K562 (cell line): Measurements from ENCODE around the gene CD55. TPM values are rescaled to one million over a fixed set of nuclear protein-coding genes. Genes with fewer than 3 reads are reported as not detected.

Experiments used
- ATAC-seq: fragments of 200-7000 bp; cut with Tn5 transposase; 3 replicates; pipeline ENCODE4 v1.9.1; 2020; ENCODE audit warnings: moderate library complexity
- BruUV-seq: library from RNA; stranded (reverse); fragments of 400-500 nt; replicated peaks from 2 replicates; lab custom pipeline; 2021; lab: Mats Ljungman, UMichigan
- CTCF ChIA-PET: fragments of 300-600 bp; formaldehyde crosslinking; extraction: SDS; loops from one replicate; lab custom pipeline; 2021; ENCODE audit warnings: low intra/inter-chr PET ratio; lab: Yijun Ruan, JAX
- POLR2A ChIA-PET: fragments of 300-600, 350-650 bp; sonication (Branson Sonifier 250); formaldehyde crosslinking; extraction: SDS; loops from one replicate; lab custom pipeline; 2021; ENCODE audit warnings: antibody characterized with exemption, inconsistent platforms; lab: Yijun Ruan, JAX
- DNase-seq, 4 experiments: peaks; one replicate each; pipeline versions ENCODE4 v3.0.0 to v3.0.0-alpha.2; 2011 to 2018; ENCODE audit warnings: low spot score in 3 of 4, mixed read lengths in 3 of 4; ENCODE audit errors: extremely low read depth in 1 of 4
- FAIRE-seq: peaks from 2 replicates; lab custom pipeline; 2011; peaks lifted over from hg19 to GRCh38; lab: Jason Lieb, UNC
- H2AFZ ChIP-seq: 2 replicates; pipeline ENCODE4 v1.6.0; 2011; ENCODE audit warnings: low read depth, low read length, control low read depth, inconsistent platforms
- H3K27ac ChIP-seq: fragments of 200-600 bp; 3 replicates; pipeline ENCODE4 v1.8.0; 2011; ENCODE audit warnings: low read depth, mild to moderate bottlenecking, control low read depth, inconsistent platforms, low read length, moderate library complexity, mixed read lengths; ENCODE audit errors: extremely low read depth
- H3K27me3 ChIP-seq, 2 experiments: fragments of 300-600 bp in 1 of 2; 2 replicates in 1 of 2; 3 replicates in 1 of 2; pipeline versions ENCODE4 v1.6.0 to v1.8.0; 2011; ENCODE audit warnings: inconsistent platforms in 2 of 2, low read length in 2 of 2, mild to moderate bottlenecking in 1 of 2, mixed read lengths in 1 of 2, moderate library complexity in 1 of 2; ENCODE audit not compliant: control insufficient read depth in 2 of 2, insufficient read depth in 2 of 2
- H3K36me3 ChIP-seq: fragments of 300-600 bp; 3 replicates; pipeline ENCODE4 v1.8.0; 2011; ENCODE audit warnings: mild to moderate bottlenecking, low read length, inconsistent platforms; ENCODE audit not compliant: control insufficient read depth, insufficient read depth
- H3K4me1 ChIP-seq, 2 experiments: fragments of 200-600 bp in 1 of 2; replicated peaks in 1 of 2; 2 replicates in 1 of 2; 3 replicates in 1 of 2; pipeline versions ENCODE4 v1.5.1 to v1.8.0; 2011; ENCODE audit warnings: inconsistent platforms in 2 of 2, low read length in 2 of 2, mild to moderate bottlenecking in 1 of 2, mixed read lengths in 1 of 2, moderate library complexity in 1 of 2; ENCODE audit not compliant: control insufficient read depth in 2 of 2, insufficient read depth in 2 of 2
- H3K4me2 ChIP-seq: 2 replicates; pipeline ENCODE4 v1.6.1; 2011; ENCODE audit warnings: low read length, control low read depth, inconsistent platforms, mixed read lengths; ENCODE audit not compliant: insufficient read depth
- H3K4me3 ChIP-seq: fragments of 200-600 bp; sonication (generic), shearing (Covaris generic); 2 replicates; pipeline ENCODE4 v1.5.1; 2016; ENCODE audit warnings: control low read depth, inconsistent platforms
- H3K79me2 ChIP-seq: fragments of 200-600 bp; 3 replicates; pipeline ENCODE4 v1.8.0; 2011; ENCODE audit warnings: low read length, inconsistent platforms; ENCODE audit not compliant: control insufficient read depth, insufficient read depth
- H3K9ac ChIP-seq, 2 experiments: 2 replicates each; pipeline versions ENCODE4 v1.6.0 to v1.6.1; 2011; ENCODE audit warnings: low read depth in 2 of 2, low read length in 2 of 2, control low read depth in 1 of 2, inconsistent platforms in 1 of 2, mild to moderate bottlenecking in 1 of 2, mixed read lengths in 1 of 2; ENCODE audit not compliant: insufficient read depth in 1 of 2
- H3K9me1 ChIP-seq: one replicate; pipeline ENCODE4 v1.6.0; 2011; ENCODE audit warnings: inconsistent platforms, mild to moderate bottlenecking, low read length, moderate library complexity; ENCODE audit not compliant: control insufficient read depth, insufficient read depth
- H3K9me3 ChIP-seq: replicated peaks from 2 replicates; pipeline ENCODE4 v1.5.1; 2011; ENCODE audit warnings: low read depth, low read length, inconsistent platforms; ENCODE audit not compliant: control insufficient read depth, insufficient read depth
- H4K20me1 ChIP-seq: replicated peaks from 2 replicates; pipeline ENCODE4 v1.6.1; 2011; ENCODE audit warnings: low read length, inconsistent platforms, mixed read lengths; ENCODE audit not compliant: control insufficient read depth, insufficient read depth
- POLR2AphosphoS2 ChIP-seq: IDR thresholded peaks from 2 replicates; pipeline ENCODE4 v1.6.1; 2012; ENCODE audit warnings: low read length, improper control_type of control experiment
- SIN3B ChIP-seq: fragments of 450-650 bp; IDR thresholded peaks from 2 replicates; pipeline ENCODE4 v1.6.1; 2017; ENCODE audit warnings: low read depth, mild to moderate bottlenecking, moderate library complexity
- SMAD4 ChIP-seq: fragments of 250-450 bp; sonication (Bioruptor Pico); conservative IDR thresholded peaks from 2 replicates; pipeline ENCODE4 v1.8.0; 2021; ENCODE audit warnings: inconsistent platforms, mild to moderate bottlenecking, moderate library complexity
- SUPT5H ChIP-seq: fragments of 450-650 bp; IDR thresholded peaks from 2 replicates; pipeline ENCODE4 v1.6.1; 2016
- ZNF146 ChIP-seq: IDR thresholded peaks from one replicate; pipeline ENCODE4 v1.6.1; 2018; ENCODE audit warnings: missing compliant biosample characterization; ENCODE audit not compliant: unreplicated experiment
- WGBS: fragments of 100-300 bp; shearing (Covaris generic); methylation state at CpG from one replicate; pipeline ENCODE4 v1.1.6; 2016; ENCODE audit warnings: low coverage, mixed read lengths; ENCODE audit not compliant: insufficient coverage; ENCODE audit errors: missing lambda C conversion rate; 5-methylcytosine and 5-hydroxymethylcytosine counted together
- in situ Hi-C: fragments of 300-500 bp; cut with MboI; formaldehyde crosslinking; loops from 4 replicates; pipeline ENCODE4 v1.15.0; 2018; ENCODE audit warnings: inconsistent platforms, mixed read lengths
- intact Hi-C: fragments of 100-400 bp; cut with micrococcal nuclease; formaldehyde crosslinking; loops from 2 replicates; pipeline ENCODE4 v1.14.2; 2022
- polyA plus RNA-seq, 8 experiments: library from polyadenylated mRNA; depleted of rRNA in 4 of 8; stranded (reverse) in 5 of 8; unstranded in 3 of 8; fragments of >200 nt; fragmentation: Nextera tagmentation in 2 of 8; fragmentation: Illumina TruSeq in 1 of 8; extraction: Ambion mirVana in 2 of 8; extraction: Trizol in 1 of 8; gene quantifications; 2 replicates each; pipeline versions ENCODE4 v1.2.1 to v1.2.3, GENCODE V29; 2011 to 2014; ENCODE audit warnings: inconsistent platforms in 1 of 8, missing spikeins in 1 of 8
- total RNA-seq, 7 experiments: library from RNA; depleted of rRNA in 6 of 7; stranded (reverse); fragments of >200 nt in 6 of 7; fragmentation: Illumina TruSeq in 2 of 7; extraction: Trizol in 2 of 7; gene quantifications; 2 replicates each; pipeline versions ENCODE4 v1.2.1 to v1.2.3, GENCODE V29; 2011 to 2021; ENCODE audit warnings: low replicate concordance in 1 of 7
- TF ChIP-seq, protein P1 (sequence below): IDR thresholded peaks from 2 replicates; pipeline ENCODE4 v1.6.1; 2016; ENCODE audit warnings: missing genetic modification characterization, missing compliant biosample characterization
- TF ChIP-seq, protein P2 (sequence below): sonication (generic); formaldehyde crosslinking; IDR thresholded peaks from 2 replicates; pipeline ENCODE4 v1.8.0; 2022; ENCODE audit warnings: mild to moderate bottlenecking, missing genetic modification reagents

The CD55 gene
- total and polyA plus RNA-seq, 9 of the 15 experiments (the other 6 are each of a cell fraction or from before 2014, with no cell fraction given): 17.7 to 150 (median 97.0) TPM

GRCh38 chr1:207283421-207283820, 38.1 kb upstream of the CD55 start:
- Histone ChIP-seq H3K4me3 (no peak overlapping the region), H3K9me3 (no peaks in the 10 kb centered on the region), H3K9me1 (no peaks in the 10 kb centered on the region), H2AFZ (no peak overlapping the region), H3K4me1 (peaks cover 0 to 7% of the 10 kb centered on the region in 2 experiments; a peak in 1 of 5 replicates), H3K36me3 (no peaks in the 10 kb centered on the region), H3K4me2 (no peak overlapping the region), H3K27ac (no peak overlapping the region), H3K9ac (no peak overlapping the region), H3K27me3 (no peaks in the 10 kb centered on the region), H3K79me2 (no peaks in the 10 kb centered on the region), H4K20me1 (no peaks in the 10 kb centered on the region)
- intact Hi-C loops: no loop called here
- in situ Hi-C loops: no loop called here
- TF ChIP-seq ZNF146 (peak; percentile 18), SUPT5H (no peak), POLR2AphosphoS2 (no peak), SIN3B (no peak), SMAD4 (CRISPR knock-in tag) (no peak)
- TF ChIP-seq, protein P1, sequence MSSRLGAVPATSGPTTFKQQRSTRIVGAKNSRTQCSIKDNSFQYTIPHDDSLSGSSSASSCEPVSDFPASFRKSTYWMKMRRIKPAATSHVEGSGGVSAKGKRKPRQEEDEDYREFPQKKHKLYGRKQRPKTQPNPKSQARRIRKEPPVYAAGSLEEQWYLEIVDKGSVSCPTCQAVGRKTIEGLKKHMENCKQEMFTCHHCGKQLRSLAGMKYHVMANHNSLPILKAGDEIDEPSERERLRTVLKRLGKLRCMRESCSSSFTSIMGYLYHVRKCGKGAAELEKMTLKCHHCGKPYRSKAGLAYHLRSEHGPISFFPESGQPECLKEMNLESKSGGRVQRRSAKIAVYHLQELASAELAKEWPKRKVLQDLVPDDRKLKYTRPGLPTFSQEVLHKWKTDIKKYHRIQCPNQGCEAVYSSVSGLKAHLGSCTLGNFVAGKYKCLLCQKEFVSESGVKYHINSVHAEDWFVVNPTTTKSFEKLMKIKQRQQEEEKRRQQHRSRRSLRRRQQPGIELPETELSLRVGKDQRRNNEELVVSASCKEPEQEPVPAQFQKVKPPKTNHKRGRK: no peak
- TF ChIP-seq, protein P2, sequence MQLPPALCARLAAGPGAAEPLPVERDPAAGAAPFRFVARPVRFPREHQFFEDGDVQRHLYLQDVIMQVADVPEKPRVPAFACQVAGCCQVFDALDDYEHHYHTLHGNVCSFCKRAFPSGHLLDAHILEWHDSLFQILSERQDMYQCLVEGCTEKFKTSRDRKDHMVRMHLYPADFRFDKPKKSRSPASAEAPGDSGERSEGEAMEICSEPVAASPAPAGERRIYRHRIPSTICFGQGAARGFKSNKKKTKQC (CRISPR knock-in tag): no peak
- POLR2A ChIA-PET: interaction anchor here (0.6 to 1.1 kb wide), 3 partner anchors 23 to 39 kb away, joined by 3 read pairs; no protein-coding TSS in a partner anchor
- DNase-seq: no peak
- FAIRE-seq: no peak
- BruUV-seq: no TSS peak
- CTCF ChIA-PET: no interaction called here
- no peak for ATAC-seq
- WGBS: 69% methylated on average over 1 of the region's 1 CpG
